HCT116 (cell line): ENCODE measurements around the gene SLC25A13. TPM values are rescaled to one million over a fixed set of nuclear protein-coding genes. Genes with fewer than 3 reads are reported as not detected.

ENCODE experiments used
- ATAC-seq: fragments of 200-7000 bp; cut with Tn5 transposase; 2 replicates; pipeline ENCODE4 v1.9.1; 2020; ENCODE audit warnings: mild to moderate bottlenecking, moderate library complexity
- BruUV-seq: library from RNA; stranded (reverse); fragments of 400-500 nt; replicated peaks from 2 replicates; lab custom pipeline; 2021; lab: Mats Ljungman, UMichigan
- CTCF ChIA-PET: fragments of 300-600 bp; sonication (Branson Sonifier 250); formaldehyde crosslinking; loops from one replicate; lab custom pipeline; 2021; ENCODE audit warnings: antibody characterized with exemption; lab: Charles Lee
- POLR2A ChIA-PET: fragments of 300-600, 350-600 bp; sonication (Branson Sonifier 250); formaldehyde crosslinking; loops from one replicate; lab custom pipeline; 2021; ENCODE audit warnings: antibody characterized with exemption; lab: Charles Lee
- RAD21 ChIA-PET, 2 experiments: fragments of 300-600 bp; sonication (Branson Sonifier 250); formaldehyde crosslinking; loops; one replicate each; lab custom pipeline; 2023; ENCODE audit warnings: low total read pairs in 2 of 2; ENCODE audit not compliant: uncharacterized antibody in 2 of 2, unreplicated experiment in 2 of 2, low non-redundant PET in 1 of 2; lab: Charles Lee
- DNase-seq: peaks from one replicate; pipeline ENCODE4 v3.0.0-alpha.2; 2010; ENCODE audit warnings: low read depth, low spot score
- H2AFZ ChIP-seq: fragments of 200-600 bp; shearing (Covaris generic), sonication (generic); 2 replicates; pipeline ENCODE4 v1.6.1; 2017; ENCODE audit warnings: low read depth, mixed run types, mixed read lengths, antibody characterized with exemption, low read length; ENCODE audit not compliant: poor library complexity, severe bottlenecking
- H3K27ac ChIP-seq: 2 replicates; pipeline ENCODE4 v1.5.1; 2012; ENCODE audit warnings: low read depth, low read length
- H3K27me3 ChIP-seq: fragments of 200-600 bp; sonication (generic); 2 replicates; pipeline ENCODE4 v1.6.1; 2016; ENCODE audit warnings: mixed run types, low read length, mixed read lengths; ENCODE audit not compliant: insufficient read depth
- H3K36me3 ChIP-seq, 2 experiments: fragments of 200-500 bp in 1 of 2; fragments of 200-600 bp in 1 of 2; sonication (Bioruptor generic) in 1 of 2; sonication (generic) in 1 of 2; 2 replicates each; pipeline versions ENCODE4 v1.5.1 to v1.6.1; 2014 to 2016; ENCODE audit warnings: low read length in 2 of 2, inconsistent platforms in 1 of 2, mixed read lengths in 1 of 2, mixed run types in 1 of 2; ENCODE audit not compliant: insufficient read depth in 2 of 2, control insufficient read depth in 1 of 2
- H3K4me1 ChIP-seq, 2 experiments: fragments of 200-600 bp in 1 of 2; sonication (generic) in 1 of 2; 2 replicates each; pipeline versions ENCODE4 v1.5.1 to v1.6.1; 2012 to 2017; ENCODE audit warnings: low read length in 2 of 2, inconsistent platforms in 1 of 2, mild to moderate bottlenecking in 1 of 2, mixed read lengths in 1 of 2, mixed run types in 1 of 2, moderate library complexity in 1 of 2; ENCODE audit not compliant: insufficient read depth in 2 of 2, control insufficient read depth in 1 of 2
- H3K4me2 ChIP-seq: fragments of 200-600 bp; sonication (generic); 2 replicates; pipeline ENCODE4 v1.6.1; 2017; ENCODE audit warnings: mixed run types, low read length, mixed read lengths
- H3K4me3 ChIP-seq, 2 experiments: fragments of 200-600 bp in 1 of 2; sonication (generic) in 1 of 2; replicated peaks in 1 of 2; 2 replicates each; pipeline ENCODE4 v1.5.1; 2011 to 2016; ENCODE audit warnings: low read length in 2 of 2, control low read depth in 1 of 2, low read depth in 1 of 2, mild to moderate bottlenecking in 1 of 2, mixed read lengths in 1 of 2, mixed run types in 1 of 2
- H3K79me2 ChIP-seq: fragments of 200-600 bp; sonication (generic); 2 replicates; pipeline ENCODE4 v1.6.1; 2017; ENCODE audit warnings: mild to moderate bottlenecking, mixed run types, low read length, moderate library complexity, mixed read lengths; ENCODE audit not compliant: insufficient read depth
- H3K9ac ChIP-seq: fragments of 200-600 bp; sonication (generic); 2 replicates; pipeline ENCODE4 v1.6.1; 2016; ENCODE audit warnings: low read length, mixed read lengths
- H3K9me2 ChIP-seq: fragments of 200-600 bp; sonication (generic), shearing (Covaris generic); 2 replicates; pipeline ENCODE4 v1.6.1; 2017; ENCODE audit warnings: mixed run types, mild to moderate bottlenecking, moderate library complexity; ENCODE audit not compliant: insufficient read depth
- H3K9me3 ChIP-seq, 2 experiments: fragments of 200-500 bp in 1 of 2; fragments of 200-600 bp in 1 of 2; sonication (Bioruptor generic) in 1 of 2; sonication (generic) in 1 of 2; 2 replicates each; pipeline ENCODE4 v1.6.1; 2014 to 2017; ENCODE audit warnings: low read length in 2 of 2, mixed read lengths in 2 of 2, inconsistent platforms in 1 of 2, low read depth in 1 of 2, mild to moderate bottlenecking in 1 of 2, mixed run types in 1 of 2, moderate library complexity in 1 of 2; ENCODE audit not compliant: control insufficient read depth in 1 of 2, insufficient read depth in 1 of 2
- H4K20me1 ChIP-seq: fragments of 200-600 bp; sonication (generic), shearing (Covaris generic); 2 replicates; pipeline ENCODE4 v1.6.1; 2017; ENCODE audit warnings: mixed run types, mild to moderate bottlenecking, moderate library complexity; ENCODE audit not compliant: insufficient read depth
- CBX3 ChIP-seq: IDR thresholded peaks from 2 replicates; pipeline ENCODE4 v1.6.1; 2012; ENCODE audit warnings: low read depth
- CEBPB ChIP-seq: IDR thresholded peaks from 2 replicates; pipeline ENCODE4 v1.6.1; 2012; ENCODE audit warnings: low read depth
- EGR1 ChIP-seq: IDR thresholded peaks from 2 replicates; pipeline ENCODE4 v1.6.1; 2012; ENCODE audit warnings: low read depth
- EZH2 ChIP-seq: fragments of 200-600 bp; sonication (generic); IDR thresholded peaks from 2 replicates; pipeline ENCODE4 v1.6.1; 2017; ENCODE audit warnings: antibody characterized with exemption, mixed run types
- EZH2phosphoT487 ChIP-seq: fragments of 200-600 bp; IDR thresholded peaks from 2 replicates; pipeline ENCODE4 v1.6.1; 2018; ENCODE audit warnings: antibody characterized with exemption, borderline replicate concordance
- JUND ChIP-seq: IDR thresholded peaks from 2 replicates; pipeline ENCODE4 v1.6.1; 2012
- MAX ChIP-seq: IDR thresholded peaks from 2 replicates; pipeline ENCODE4 v1.6.1; 2012
- POLR2A ChIP-seq: IDR thresholded peaks from 2 replicates; pipeline ENCODE4 v1.7.0; 2011; ENCODE audit warnings: borderline replicate concordance; ENCODE audit not compliant: insufficient read depth, insufficient read length; ENCODE audit errors: extremely low read depth
- SP1 ChIP-seq: IDR thresholded peaks from 2 replicates; pipeline ENCODE4 v1.6.1; 2012; ENCODE audit warnings: low read depth
- SRF ChIP-seq: IDR thresholded peaks from 2 replicates; pipeline ENCODE4 v1.6.1; 2012; ENCODE audit warnings: low read depth
- TCF7L2 ChIP-seq: IDR thresholded peaks from 2 replicates; pipeline ENCODE4 v1.7.0; 2011; ENCODE audit warnings: borderline replicate concordance, inconsistent platforms; ENCODE audit not compliant: insufficient read depth, insufficient read length; ENCODE audit errors: extremely low read depth
- ZNF274 ChIP-seq: fragments of 200-500 bp; sonication (Bioruptor generic); IDR thresholded peaks from 2 replicates; pipeline ENCODE4 v1.6.1; 2014; ENCODE audit warnings: mild to moderate bottlenecking, low read depth, low read length, inconsistent platforms
- intact Hi-C: fragments of 100-400 bp; cut with micrococcal nuclease; formaldehyde crosslinking; loops from 2 replicates; pipeline ENCODE4 v1.10.0; 2022
- total RNA-seq: library from RNA; stranded (reverse); gene quantifications from one replicate; pipeline ENCODE4 v1.2.1, GENCODE V29; 2021; ENCODE audit not compliant: unreplicated experiment
- TF ChIP-seq, protein P1 (sequence below), 3 experiments: fragments of 200-600 bp in 1 of 3; sonication (generic) in 1 of 3; IDR thresholded peaks in 2 of 3; conservative IDR thresholded peaks in 1 of 3; 2 replicates each; pipeline ENCODE4 v1.5.1; 2012 to 2017; ENCODE audit warnings: low read depth in 2 of 3, low read length in 2 of 3, antibody characterized with exemption in 1 of 3, borderline replicate concordance in 1 of 3, control low read depth in 1 of 3, mild to moderate bottlenecking in 1 of 3, mixed read lengths in 1 of 3, mixed run types in 1 of 3, moderate library complexity in 1 of 3; ENCODE audit not compliant: insufficient read depth in 1 of 3

The SLC25A13 gene
- total RNA-seq, 1 experiment from 2014 or later: 19.3 TPM

DNA sequence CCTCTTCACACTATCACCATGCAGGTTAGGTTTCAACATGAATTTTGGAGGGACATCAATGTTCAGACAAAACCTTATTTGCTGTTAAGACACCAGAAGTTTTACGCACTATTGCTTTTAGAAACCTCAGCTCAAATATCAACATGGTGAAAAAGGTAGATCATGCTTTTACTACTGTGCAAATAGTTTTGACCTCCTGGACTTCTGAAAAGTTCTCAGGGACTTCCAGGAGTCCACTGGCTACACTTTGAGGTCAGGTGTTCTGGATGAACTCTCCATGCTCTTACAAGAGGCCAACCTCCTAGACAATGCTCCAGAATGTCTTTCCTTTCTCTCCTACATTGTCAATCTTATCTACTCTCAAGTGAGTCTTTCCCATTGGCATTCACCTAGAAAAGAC lies 55.9 kb downstream of the SLC25A13 start:
- CTCF ChIA-PET: no interaction called here
- H3K9me3 ChIP-seq: no peaks in the 10 kb centered on the region
- DNase-seq: no peak
- no peak overlapping the region for H3K9ac ChIP-seq
- no peak overlapping the region for H3K4me2 ChIP-seq
- no peak for ATAC-seq
- H3K27ac ChIP-seq: no peak overlapping the region
- no peaks in the 10 kb centered on the region; the same call in none of the 2 replicates for H4K20me1 ChIP-seq
- H3K4me3 ChIP-seq: no peak overlapping the region
- H3K27me3 ChIP-seq: no peaks in the 10 kb centered on the region
- no peak for TF ChIP-seq SRF
- TF ChIP-seq, protein P1, sequence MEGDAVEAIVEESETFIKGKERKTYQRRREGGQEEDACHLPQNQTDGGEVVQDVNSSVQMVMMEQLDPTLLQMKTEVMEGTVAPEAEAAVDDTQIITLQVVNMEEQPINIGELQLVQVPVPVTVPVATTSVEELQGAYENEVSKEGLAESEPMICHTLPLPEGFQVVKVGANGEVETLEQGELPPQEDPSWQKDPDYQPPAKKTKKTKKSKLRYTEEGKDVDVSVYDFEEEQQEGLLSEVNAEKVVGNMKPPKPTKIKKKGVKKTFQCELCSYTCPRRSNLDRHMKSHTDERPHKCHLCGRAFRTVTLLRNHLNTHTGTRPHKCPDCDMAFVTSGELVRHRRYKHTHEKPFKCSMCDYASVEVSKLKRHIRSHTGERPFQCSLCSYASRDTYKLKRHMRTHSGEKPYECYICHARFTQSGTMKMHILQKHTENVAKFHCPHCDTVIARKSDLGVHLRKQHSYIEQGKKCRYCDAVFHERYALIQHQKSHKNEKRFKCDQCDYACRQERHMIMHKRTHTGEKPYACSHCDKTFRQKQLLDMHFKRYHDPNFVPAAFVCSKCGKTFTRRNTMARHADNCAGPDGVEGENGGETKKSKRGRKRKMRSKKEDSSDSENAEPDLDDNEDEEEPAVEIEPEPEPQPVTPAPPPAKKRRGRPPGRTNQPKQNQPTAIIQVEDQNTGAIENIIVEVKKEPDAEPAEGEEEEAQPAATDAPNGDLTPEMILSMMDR (IDR thresholded peaks at IDR 0.05 in 2 of 3, conservative IDR thresholded peaks at IDR 0.05 in 1 of 3; ENCODE audit: borderline replicate concordance in 1 of 3, insufficient read depth in 1 of 3, low read depth in 2 of 3, low read length in 2 of 3): no peak
- no peak for TF ChIP-seq ZNF274
- no peak for TF ChIP-seq CEBPB
- no peak for TF ChIP-seq JUND
- TF ChIP-seq CBX3: no peak
- TF ChIP-seq EGR1: no peak
- no peak for TF ChIP-seq EZH2phosphoT487
- TF ChIP-seq MAX: no peak
- no peak for TF ChIP-seq POLR2A
- no peak for TF ChIP-seq TCF7L2
- TF ChIP-seq SP1: no peak
- no peak for TF ChIP-seq EZH2
- intact Hi-C loops: no loop called here
- POLR2A ChIA-PET: no interaction called here
- no peaks in the 10 kb centered on the region for H3K36me3 ChIP-seq
- RAD21 ChIA-PET: no interaction called here
- BruUV-seq: no TSS peak
- H3K79me2 ChIP-seq: peaks cover 7% of the 10 kb centered on the region; the same call in 1 of the 2 replicates
- H2AFZ ChIP-seq: no peak overlapping the region
- H3K9me2 ChIP-seq: no peaks in the 10 kb centered on the region
- H3K4me1 ChIP-seq: no peaks in the 10 kb centered on the region
